ENCODE results near the gene RNF115.

DNA sequence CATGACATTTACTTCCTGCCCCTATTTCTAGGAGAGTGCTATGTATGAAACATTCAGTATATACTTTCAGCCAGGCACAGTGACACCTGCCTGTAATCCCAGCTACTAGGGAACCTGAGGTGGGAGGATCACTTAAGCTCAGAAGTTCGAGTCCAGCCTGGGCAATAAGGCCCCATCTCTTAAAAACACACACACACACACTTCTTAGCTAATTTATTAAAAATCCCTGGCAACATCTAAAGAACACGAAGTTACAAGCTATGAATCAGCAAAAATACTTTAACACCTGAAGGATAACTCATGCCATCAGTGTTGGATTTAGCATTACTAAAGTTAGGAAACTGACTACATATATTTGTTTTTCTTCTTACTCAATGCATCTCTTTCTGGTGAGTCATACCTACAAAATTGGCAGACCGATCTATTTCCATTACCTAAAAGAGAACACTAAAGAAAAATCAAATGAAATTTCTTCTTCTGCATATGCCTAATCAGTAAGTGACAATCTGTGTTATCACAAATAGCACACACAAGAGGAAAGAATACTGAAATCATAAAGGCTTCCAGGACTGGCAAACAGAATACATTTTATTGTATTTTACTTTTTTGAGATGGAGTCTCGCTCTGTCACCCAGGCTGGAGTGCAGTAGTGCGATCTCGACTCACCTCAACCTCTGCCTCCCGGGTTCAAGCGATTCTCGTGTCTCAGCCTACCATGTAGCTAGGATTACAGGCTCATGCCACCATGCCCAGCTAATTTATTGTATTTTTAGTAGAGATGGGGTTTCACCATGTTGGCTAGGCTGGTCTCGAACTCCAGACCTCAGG lies 41.4 kb downstream of the RNF115 start:
- TF ChIP-seq, protein P1, sequence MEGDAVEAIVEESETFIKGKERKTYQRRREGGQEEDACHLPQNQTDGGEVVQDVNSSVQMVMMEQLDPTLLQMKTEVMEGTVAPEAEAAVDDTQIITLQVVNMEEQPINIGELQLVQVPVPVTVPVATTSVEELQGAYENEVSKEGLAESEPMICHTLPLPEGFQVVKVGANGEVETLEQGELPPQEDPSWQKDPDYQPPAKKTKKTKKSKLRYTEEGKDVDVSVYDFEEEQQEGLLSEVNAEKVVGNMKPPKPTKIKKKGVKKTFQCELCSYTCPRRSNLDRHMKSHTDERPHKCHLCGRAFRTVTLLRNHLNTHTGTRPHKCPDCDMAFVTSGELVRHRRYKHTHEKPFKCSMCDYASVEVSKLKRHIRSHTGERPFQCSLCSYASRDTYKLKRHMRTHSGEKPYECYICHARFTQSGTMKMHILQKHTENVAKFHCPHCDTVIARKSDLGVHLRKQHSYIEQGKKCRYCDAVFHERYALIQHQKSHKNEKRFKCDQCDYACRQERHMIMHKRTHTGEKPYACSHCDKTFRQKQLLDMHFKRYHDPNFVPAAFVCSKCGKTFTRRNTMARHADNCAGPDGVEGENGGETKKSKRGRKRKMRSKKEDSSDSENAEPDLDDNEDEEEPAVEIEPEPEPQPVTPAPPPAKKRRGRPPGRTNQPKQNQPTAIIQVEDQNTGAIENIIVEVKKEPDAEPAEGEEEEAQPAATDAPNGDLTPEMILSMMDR (IDR thresholded peaks at IDR 0.05) = no peak
- TF ChIP-seq POLR2AphosphoS5 (IDR thresholded peaks at IDR 0.05) = no peak
- TF ChIP-seq POLR2A (IDR thresholded peaks at IDR 0.05) = no peak
